WTC11 (cell line): ENCODE data around the gene ERAS. TPM values are rescaled to one million over a fixed set of nuclear protein-coding genes. Genes with fewer than 3 reads are reported as not detected.

ENCODE experiments used
- ATAC-seq: fragments of 200-7000 bp; cut with Tn5 transposase; 2 replicates; pipeline ENCODE4 v1.10.0; 2021; ENCODE audit warnings: mild to moderate bottlenecking, moderate library complexity
- CTCF ChIA-PET: fragments of 300-600 bp; sonication (Branson Sonifier 250); formaldehyde crosslinking; loops from one replicate; lab custom pipeline; 2021; ENCODE audit warnings: antibody characterized with exemption; lab: Charles Lee
- POLR2A ChIA-PET: fragments of 350-600 bp; sonication (Branson Sonifier 250); formaldehyde crosslinking; loops from one replicate; lab custom pipeline; 2021; ENCODE audit warnings: antibody characterized with exemption; lab: Charles Lee
- DNase-seq: peaks from one replicate; pipeline ENCODE4 v3.0.0; 2021; ENCODE audit warnings: low spot score
- H3K27ac Mint-ChIP-seq: 2 replicates; pipeline ENCODE4 v1.8.0; 2021; ENCODE audit warnings: mixed read lengths
- H3K27me3 Mint-ChIP-seq: 2 replicates; pipeline ENCODE4 v1.8.0; 2021; ENCODE audit warnings: low read depth, mild to moderate bottlenecking, moderate library complexity, mixed read lengths
- H3K36me3 Mint-ChIP-seq: 2 replicates; pipeline ENCODE4 v1.8.0; 2021; ENCODE audit warnings: mixed read lengths
- H3K4me1 Mint-ChIP-seq: 2 replicates; pipeline ENCODE4 v1.8.0; 2022; ENCODE audit warnings: mixed read lengths
- H3K4me3 Mint-ChIP-seq: 2 replicates; pipeline ENCODE4 v1.8.0; 2021; ENCODE audit warnings: mild to moderate bottlenecking, moderate library complexity, mixed read lengths
- H3K9me3 Mint-ChIP-seq: 2 replicates; pipeline ENCODE4 v1.8.0; 2021; ENCODE audit warnings: mixed read lengths
- AFF4 ChIP-seq: sonication (generic); formaldehyde crosslinking; IDR thresholded peaks from 2 replicates; pipeline ENCODE4 v1.8.1; 2023; ENCODE audit warnings: mild to moderate bottlenecking, missing genetic modification reagents, borderline replicate concordance
- AR ChIP-seq: fragments of 250-450 bp; sonication (Bioruptor Pico); IDR thresholded peaks from 2 replicates; pipeline ENCODE4 v1.9.0; 2021; ENCODE audit warnings: mild to moderate bottlenecking
- CBFB ChIP-seq: sonication (generic); formaldehyde crosslinking; IDR thresholded peaks from 2 replicates; pipeline ENCODE4 v1.8.1; 2022; ENCODE audit warnings: mild to moderate bottlenecking, low read depth, missing genetic modification reagents
- EMX1 ChIP-seq: fragments of 250-450 bp; sonication (Bioruptor Pico); IDR thresholded peaks from 2 replicates; pipeline ENCODE4 v1.8.0; 2021; ENCODE audit warnings: mild to moderate bottlenecking
- ERG ChIP-seq: fragments of 250-450 bp; sonication (Bioruptor Pico); IDR thresholded peaks from 2 replicates; pipeline ENCODE4 v1.8.0; 2021; ENCODE audit warnings: mild to moderate bottlenecking
- FOXP4 ChIP-seq: sonication (generic); formaldehyde crosslinking; IDR thresholded peaks from 2 replicates; pipeline ENCODE4 v1.8.0; 2022; ENCODE audit warnings: mild to moderate bottlenecking, missing genetic modification reagents
- GRHL2 ChIP-seq: fragments of 250-450 bp; sonication (Bioruptor Pico); IDR thresholded peaks from 2 replicates; pipeline ENCODE4 v1.8.0; 2022; ENCODE audit warnings: mild to moderate bottlenecking, moderate library complexity; ENCODE audit not compliant: insufficient replicate concordance, severe bottlenecking
- PREB ChIP-seq: sonication (generic); formaldehyde crosslinking; IDR thresholded peaks from 2 replicates; pipeline ENCODE4 v1.8.1; 2022; ENCODE audit warnings: mild to moderate bottlenecking, missing genetic modification reagents, moderate library complexity, borderline replicate concordance
- ZBTB43 ChIP-seq: sonication (generic); formaldehyde crosslinking; IDR thresholded peaks from 2 replicates; pipeline ENCODE4 v1.8.1; 2023; ENCODE audit warnings: mild to moderate bottlenecking, missing genetic modification reagents
- ZNF263 ChIP-seq: sonication (generic); formaldehyde crosslinking; IDR thresholded peaks from 2 replicates; pipeline ENCODE4 v1.8.1; 2022; ENCODE audit warnings: low read depth, mild to moderate bottlenecking, moderate library complexity, missing genetic modification reagents
- ZNF396 ChIP-seq: fragments of 250-450 bp; sonication (Bioruptor Pico); IDR thresholded peaks from 2 replicates; pipeline ENCODE4 v1.8.0; 2021; ENCODE audit warnings: mild to moderate bottlenecking, moderate library complexity, borderline replicate concordance
- ZNF512 ChIP-seq: sonication (generic); formaldehyde crosslinking; IDR thresholded peaks from 2 replicates; pipeline ENCODE4 v1.8.1; 2022; ENCODE audit warnings: missing genetic modification reagents, borderline replicate concordance
- ZNF532 ChIP-seq: fragments of 250-450 bp; sonication (Bioruptor Pico); IDR thresholded peaks from 2 replicates; pipeline ENCODE4 v1.9.0; 2021; ENCODE audit warnings: mild to moderate bottlenecking, borderline replicate concordance
- total RNA-seq: library from RNA; stranded (reverse); gene quantifications from 3 replicates; pipeline ENCODE4 v1.2.3, GENCODE V29; 2021

ERAS gene
- total RNA-seq, 1 experiment from 2014 or later: not detected

- no peaks in the 10 kb centered on the region for H3K9me3 Mint-ChIP-seq
- ATAC-seq (no peak), DNase-seq (no peak)
- no peak overlapping the region for H3K27ac Mint-ChIP-seq
- no peak overlapping the region for H3K4me3 Mint-ChIP-seq
- no peaks in the 10 kb centered on the region for H3K36me3 Mint-ChIP-seq
- H3K27me3 Mint-ChIP-seq: peaks cover 9% of the 10 kb centered on the region
- ChIA-PET POLR2A (no interaction called here), CTCF (no interaction called here)
- no peaks in the 10 kb centered on the region for H3K4me1 Mint-ChIP-seq
- TF ChIP-seq AR (CRISPR knock-in tag) (no peak), ZNF512 (CRISPR knock-in tag) (no peak), ZNF396 (CRISPR knock-in tag) (no peak), PREB (CRISPR knock-in tag) (no peak), AFF4 (no peak), GRHL2 (CRISPR knock-in tag) (no peak), FOXP4 (CRISPR knock-in tag) (no peak), ZBTB43 (CRISPR knock-in tag) (no peak), CBFB (CRISPR knock-in tag) (no peak)
These were observed 31.3 kb upstream of the ERAS start for GRCh38 chrX:48794911-48795515.

GRCh38 chrX:48798318-48798717 lies 28.0 kb upstream of the ERAS start:
- ATAC-seq: no peak
- peaks cover 2% of the 10 kb centered on the region; the same call in 1 of the 2 replicates for H3K36me3 Mint-ChIP-seq
- CTCF ChIA-PET: no interaction called here
- POLR2A ChIA-PET: interaction anchor here (0.6 kb wide), 1 partner anchor 30 kb away, joined by 3 read pairs; no protein-coding TSS in a partner anchor
- no peaks in the 10 kb centered on the region for H3K9me3 Mint-ChIP-seq
- no peak for DNase-seq
- peaks cover 6% of the 10 kb centered on the region for H3K4me1 Mint-ChIP-seq
- H3K27me3 Mint-ChIP-seq: peaks cover 3% of the 10 kb centered on the region
- no peak overlapping the region for H3K27ac Mint-ChIP-seq
- H3K4me3 Mint-ChIP-seq: no peak overlapping the region
- TF ChIP-seq ZNF263 (no peak), ERG (no peak), EMX1 (CRISPR knock-in tag) (no peak), ZNF532 (CRISPR knock-in tag) (no peak)
